HG03521 (cell line): Measurements from ENCODE around the gene BMPR1A.
"Not testable (repeated sequence)": the region's sequence is repeated elsewhere in the genome, so short reads cannot be mapped to it uniquely, and the experiment has no call there.

Experiments
- ATAC-seq: cut with Tn5 transposase; IDR thresholded peaks from one replicate; pipeline ENCODE4 v1.9.1; 2021; ENCODE audit warnings: mild to moderate bottlenecking, moderate library complexity; ENCODE audit not compliant: unreplicated experiment

BMPR1A gene

GRCh38 chr10:86936661-86937501 is 180.5 kb downstream of the BMPR1A start:
- ATAC-seq = no peak

GRCh38 chr10:86937502-86938154 is 181.2 kb downstream of the BMPR1A start:
- no peak for ATAC-seq

GRCh38 chr10:86938260-86938659 is 181.8 kb downstream of the BMPR1A start:
- ATAC-seq = no peak

- not testable (repeated sequence) for ATAC-seq
Observed at GRCh38 chr10:86940076-86940475, 183.7 kb downstream of the BMPR1A start.

- ATAC-seq = no peak
Observed at GRCh38 chr10:86940677-86941076, 184.3 kb downstream of the BMPR1A start.

GRCh38 chr10:86941426-86941825 is 185.0 kb downstream of the BMPR1A start:
- ATAC-seq = no peak

- ATAC-seq = no peak
Observed at GRCh38 chr10:86941991-86942421, 185.6 kb downstream of the BMPR1A start.

- ATAC-seq = no peak
Observed at GRCh38 chr10:86942441-86943315, 186.3 kb downstream of the BMPR1A start.

- no peak for ATAC-seq
Observed at GRCh38 chr10:86943316-86944030, 187.1 kb downstream of the BMPR1A start.

- no peak for ATAC-seq
Observed at GRCh38 chr10:86944031-86944419, 187.6 kb downstream of the BMPR1A start.

GRCh38 chr10:86944471-86944870 is 188.1 kb downstream of the BMPR1A start:
- ATAC-seq = no peak

GRCh38 chr10:86944907-86945306 is 188.5 kb downstream of the BMPR1A start:
- no peak for ATAC-seq

- ATAC-seq = no peak
Observed at GRCh38 chr10:86945361-86946212, 189.2 kb downstream of the BMPR1A start.

- ATAC-seq = no peak
Observed at GRCh38 chr10:86946213-86947155, 190.1 kb downstream of the BMPR1A start.

- not testable (repeated sequence) for ATAC-seq
Observed at GRCh38 chr10:86947806-86948205, 191.4 kb downstream of the BMPR1A start.

GRCh38 chr10:86950349-86950748 is 193.9 kb downstream of the BMPR1A start:
- no peak for ATAC-seq

- no peak for ATAC-seq
Observed at GRCh38 chr10:86951184-86951761, 194.9 kb downstream of the BMPR1A start.

GRCh38 chr10:86952106-86952505 is 195.7 kb downstream of the BMPR1A start:
- ATAC-seq = no peak
